ENCODE data around the gene PDHX.

The PDHX gene

DNA sequence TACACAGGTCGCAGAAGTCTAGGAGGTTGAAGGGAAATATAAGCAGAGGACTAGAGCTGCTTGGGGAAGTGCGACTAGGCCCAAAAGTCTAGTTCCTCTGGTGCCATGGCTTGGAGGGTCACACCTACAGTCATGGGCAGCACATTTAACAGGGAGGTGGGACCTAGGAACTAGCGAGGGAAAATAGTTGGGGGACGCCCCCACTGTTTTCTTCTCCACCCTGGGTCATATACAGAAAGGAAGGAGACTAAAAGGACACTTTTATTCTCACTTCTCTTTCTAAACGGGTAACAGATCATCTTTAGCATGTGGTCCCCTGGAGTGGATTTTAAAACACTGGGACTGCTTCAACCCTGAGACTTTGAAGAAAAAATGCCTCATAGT is 16.8 kb upstream of the PDHX start:
- TF ChIP-seq, protein P1, sequence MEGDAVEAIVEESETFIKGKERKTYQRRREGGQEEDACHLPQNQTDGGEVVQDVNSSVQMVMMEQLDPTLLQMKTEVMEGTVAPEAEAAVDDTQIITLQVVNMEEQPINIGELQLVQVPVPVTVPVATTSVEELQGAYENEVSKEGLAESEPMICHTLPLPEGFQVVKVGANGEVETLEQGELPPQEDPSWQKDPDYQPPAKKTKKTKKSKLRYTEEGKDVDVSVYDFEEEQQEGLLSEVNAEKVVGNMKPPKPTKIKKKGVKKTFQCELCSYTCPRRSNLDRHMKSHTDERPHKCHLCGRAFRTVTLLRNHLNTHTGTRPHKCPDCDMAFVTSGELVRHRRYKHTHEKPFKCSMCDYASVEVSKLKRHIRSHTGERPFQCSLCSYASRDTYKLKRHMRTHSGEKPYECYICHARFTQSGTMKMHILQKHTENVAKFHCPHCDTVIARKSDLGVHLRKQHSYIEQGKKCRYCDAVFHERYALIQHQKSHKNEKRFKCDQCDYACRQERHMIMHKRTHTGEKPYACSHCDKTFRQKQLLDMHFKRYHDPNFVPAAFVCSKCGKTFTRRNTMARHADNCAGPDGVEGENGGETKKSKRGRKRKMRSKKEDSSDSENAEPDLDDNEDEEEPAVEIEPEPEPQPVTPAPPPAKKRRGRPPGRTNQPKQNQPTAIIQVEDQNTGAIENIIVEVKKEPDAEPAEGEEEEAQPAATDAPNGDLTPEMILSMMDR (IDR thresholded peaks at IDR 0.05; ENCODE audit: extremely low read depth, missing control alignments) = no peak
- no peak for DNase-seq (ENCODE audit: low spot score)

DNA sequence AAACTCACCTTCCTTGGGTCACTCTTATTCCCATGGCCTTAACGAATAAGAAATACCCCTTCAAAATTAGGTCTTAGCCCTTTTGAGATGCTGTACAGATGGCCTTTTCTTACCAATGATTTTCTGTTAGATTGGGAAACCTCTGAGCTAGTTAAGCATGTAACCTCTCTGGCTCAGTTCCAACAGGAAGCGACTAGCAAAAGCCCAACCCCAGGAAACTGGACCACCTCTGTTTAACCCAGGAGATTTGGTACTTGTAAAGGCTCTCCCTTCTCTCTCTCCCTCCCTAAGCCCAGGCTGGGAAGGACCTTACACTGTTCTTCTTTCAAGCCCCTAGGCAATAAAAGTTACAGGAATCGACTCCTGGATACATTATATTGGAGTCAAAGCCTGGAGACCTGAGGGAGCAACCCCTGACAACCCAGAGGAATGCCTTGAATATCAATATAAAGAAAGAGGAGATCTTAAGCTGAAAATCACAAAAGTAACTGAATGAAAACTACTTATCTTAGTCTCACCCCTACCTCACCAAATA is 11.9 kb upstream of the PDHX start:
- DNase-seq (ENCODE audit: low spot score) = no peak
- TF ChIP-seq, protein P1 (IDR thresholded peaks at IDR 0.05; ENCODE audit: extremely low read depth, missing control alignments) = no peak

DNA sequence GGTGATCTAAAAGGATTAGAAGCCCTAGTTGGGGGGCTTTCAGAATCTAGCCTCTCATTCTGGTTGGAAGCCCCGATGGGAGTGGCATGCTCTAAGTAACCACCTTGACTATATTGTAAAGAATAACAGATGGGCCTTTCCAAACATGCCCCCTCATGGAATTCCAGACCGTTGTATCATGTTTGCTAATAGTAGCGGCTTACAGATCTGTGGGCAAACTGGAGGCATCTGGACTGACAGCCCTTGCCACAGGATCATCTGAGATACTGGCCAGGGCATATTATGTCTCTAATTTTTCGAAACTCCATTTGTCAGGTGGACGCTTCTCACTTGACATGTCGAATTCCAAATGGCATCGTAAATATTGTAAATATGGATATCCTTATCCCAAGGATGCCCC is 10.8 kb upstream of the PDHX start:
- no peak for DNase-seq (ENCODE audit: low spot score)
- TF ChIP-seq, protein P1 (IDR thresholded peaks at IDR 0.05; ENCODE audit: extremely low read depth, missing control alignments) = no peak

DNA sequence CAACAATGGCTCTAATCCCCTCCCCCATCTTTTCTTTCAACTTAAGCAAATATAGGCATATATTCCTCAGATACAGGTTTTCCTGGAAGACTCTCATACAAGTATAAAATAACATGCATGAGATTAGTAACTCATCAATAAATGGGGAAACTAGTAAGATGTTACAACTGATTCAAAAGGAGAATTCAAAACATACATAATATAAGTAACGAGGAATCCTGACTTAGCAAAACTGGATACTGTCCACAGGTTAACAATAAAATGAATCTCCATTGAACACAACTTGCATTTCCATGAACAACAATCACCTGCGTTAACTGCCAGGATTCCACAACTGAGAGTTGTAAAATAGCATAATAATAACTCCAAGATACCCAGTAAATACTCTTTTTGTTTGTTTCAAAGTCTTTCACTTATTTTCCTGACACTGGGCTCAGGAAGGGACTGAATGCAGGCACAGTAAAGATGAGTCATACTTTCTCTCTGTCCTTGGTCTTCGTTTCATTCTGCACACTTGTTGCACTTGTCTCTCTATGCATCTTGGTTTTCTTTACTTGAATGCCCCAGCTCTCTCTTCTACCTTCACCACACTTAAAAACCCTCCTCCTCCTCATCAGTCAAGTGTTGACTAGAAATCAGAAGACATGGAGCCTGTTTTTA is 8.4 kb upstream of the PDHX start:
- TF ChIP-seq, protein P1 (IDR thresholded peaks at IDR 0.05; ENCODE audit: extremely low read depth, missing control alignments) = no peak
- peak; percentile 5 for DNase-seq (ENCODE audit: low spot score)

DNA sequence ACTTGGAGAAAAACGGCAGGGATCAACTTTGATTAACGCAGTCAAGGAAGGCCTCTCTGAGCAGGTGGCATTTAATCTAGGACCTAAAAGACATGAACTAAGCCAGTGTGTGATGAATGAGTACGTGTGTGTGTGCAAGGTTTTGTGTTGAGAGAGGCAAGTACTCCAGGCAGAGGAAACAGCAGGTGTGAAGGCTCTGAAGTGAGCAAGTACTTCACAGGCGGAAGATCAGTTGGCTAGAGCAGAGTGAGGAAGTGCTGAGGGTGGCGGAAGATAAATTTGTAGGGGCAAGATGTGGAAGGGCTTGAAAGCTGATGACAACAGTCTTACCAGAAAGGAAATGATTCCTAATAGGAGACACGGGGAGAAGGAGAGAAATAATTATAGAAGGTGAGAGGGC is 7.0 kb upstream of the PDHX start:
- TF ChIP-seq, protein P1 (IDR thresholded peaks at IDR 0.05; ENCODE audit: extremely low read depth, missing control alignments) = no peak
- DNase-seq (ENCODE audit: low spot score) = no peak

DNA sequence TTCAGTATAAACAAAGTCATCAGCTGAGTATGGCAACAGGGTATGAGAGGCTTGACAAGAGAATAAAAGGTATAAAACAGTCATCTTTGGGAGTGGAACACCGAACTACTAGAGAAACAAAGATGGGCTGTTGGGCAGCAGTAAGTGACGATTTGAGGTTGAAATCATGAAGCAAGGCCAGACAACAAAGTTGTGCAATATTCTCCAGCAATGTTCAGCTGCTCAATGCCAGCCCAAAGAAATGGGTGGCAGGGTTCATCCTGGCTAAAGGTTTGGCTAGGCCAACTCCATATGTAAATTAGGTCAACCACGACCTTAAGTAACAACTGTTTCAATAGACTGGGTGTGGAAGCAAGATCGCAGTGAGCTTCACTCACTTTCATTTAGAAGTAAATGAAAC is 6.5 kb upstream of the PDHX start:
- DNase-seq (ENCODE audit: low spot score) = no peak
- TF ChIP-seq, protein P1 (IDR thresholded peaks at IDR 0.05; ENCODE audit: extremely low read depth, missing control alignments) = no peak

DNA sequence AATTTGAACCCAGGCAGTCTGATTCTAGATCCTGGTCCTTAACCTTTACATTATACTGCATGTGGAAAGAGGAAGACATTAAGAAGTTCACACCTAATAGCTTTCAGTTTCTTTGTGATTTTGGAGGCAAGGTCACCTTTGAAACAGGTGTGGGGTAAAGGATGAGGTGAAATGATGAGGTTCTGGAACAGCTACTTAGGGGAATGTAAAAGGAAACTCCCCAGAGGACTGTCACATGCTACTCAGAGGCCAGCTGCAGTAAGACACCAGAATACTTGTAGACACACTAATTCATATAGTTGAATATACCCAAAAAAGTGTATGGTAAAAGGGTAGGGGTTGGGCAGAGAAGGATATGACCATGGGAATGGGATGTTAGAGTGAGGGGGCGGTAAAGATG is 5.6 kb upstream of the PDHX start:
- peak; percentile 8 for DNase-seq (ENCODE audit: low spot score)

More for the DNA sequence above, 5.6 kb upstream of the PDHX start:
- TF ChIP-seq, protein P1 (IDR thresholded peaks at IDR 0.05; ENCODE audit: extremely low read depth, missing control alignments) = no peak
